HepG2 (cell line): Measurements from ENCODE around the gene COL27A1. TPM values are rescaled to one million over a fixed set of nuclear protein-coding genes. Genes with fewer than 3 reads are reported as not detected.

Experiments
- ARNT2 ChIP-seq: sonication (generic); formaldehyde crosslinking; IDR thresholded peaks from 2 replicates; pipeline ENCODE4 v1.8.0; 2022; ENCODE audit warnings: mild to moderate bottlenecking, low read depth, missing genetic modification reagents, moderate library complexity
- BCLAF1 ChIP-seq: fragments of 450-650 bp; IDR thresholded peaks from 2 replicates; pipeline ENCODE4 v1.6.1; 2017; ENCODE audit warnings: mild to moderate bottlenecking
- CSRNP2 ChIP-seq: sonication (generic); formaldehyde crosslinking; conservative IDR thresholded peaks from 2 replicates; pipeline ENCODE4 v1.8.0; 2022; ENCODE audit warnings: low read depth, missing genetic modification reagents
- EHMT2 ChIP-seq: fragments of 200-600 bp; sonication (generic); IDR thresholded peaks from 2 replicates; pipeline ENCODE4 v1.7.0; 2017; ENCODE audit warnings: antibody characterized with exemption, low read depth, low read length, borderline replicate concordance
- FOSL1 ChIP-seq: sonication (generic); formaldehyde crosslinking; IDR thresholded peaks from 2 replicates; pipeline ENCODE4 v1.9.0; 2021; ENCODE audit warnings: missing genetic modification reagents, borderline replicate concordance
- LBX2 ChIP-seq: sonication (generic); formaldehyde crosslinking; IDR thresholded peaks from 2 replicates; pipeline ENCODE4 v1.5.0; 2020; ENCODE audit warnings: missing genetic modification reagents, mild to moderate bottlenecking, borderline replicate concordance
- MAFF ChIP-seq: IDR thresholded peaks from 2 replicates; pipeline ENCODE4 v1.6.1; 2011; ENCODE audit warnings: low read depth, low read length, improper control_type of control experiment
- MTF1 ChIP-seq: sonication (generic); formaldehyde crosslinking; IDR thresholded peaks from 2 replicates; pipeline ENCODE4 v1.5.0; 2020; ENCODE audit warnings: missing genetic modification reagents
- MYNN ChIP-seq: sonication (generic); formaldehyde crosslinking; IDR thresholded peaks from 2 replicates; pipeline ENCODE4 v1.4.0; 2020; ENCODE audit warnings: mild to moderate bottlenecking, low read depth, missing genetic modification reagents
- NFE2L1 ChIP-seq: sonication (generic); formaldehyde crosslinking; IDR thresholded peaks from 2 replicates; pipeline ENCODE4 v1.4.0; 2020; ENCODE audit warnings: missing genetic modification reagents, mild to moderate bottlenecking, borderline replicate concordance
- PATZ1 ChIP-seq: sonication (generic); formaldehyde crosslinking; IDR thresholded peaks from 2 replicates; pipeline ENCODE4 v1.4.0; 2020; ENCODE audit warnings: missing genetic modification reagents
- RELA ChIP-seq: sonication (generic); formaldehyde crosslinking; IDR thresholded peaks from 2 replicates; pipeline ENCODE4 v1.4.0; 2020; ENCODE audit warnings: missing genetic modification reagents
- RXRA ChIP-seq: sonication (generic); formaldehyde crosslinking; IDR thresholded peaks from 2 replicates; pipeline ENCODE4 v1.5.1; 2020; ENCODE audit warnings: missing genetic modification reagents
- SIX1 ChIP-seq: sonication (generic); formaldehyde crosslinking; IDR thresholded peaks from 2 replicates; pipeline ENCODE4 v1.4.0; 2020; ENCODE audit warnings: missing genetic modification reagents, borderline replicate concordance
- SKI ChIP-seq: fragments of 450-650 bp; IDR thresholded peaks from one replicate; pipeline ENCODE4 v1.6.1; 2018; ENCODE audit warnings: mild to moderate bottlenecking; ENCODE audit not compliant: partially characterized antibody
- SP140L ChIP-seq: sonication (generic); formaldehyde crosslinking; IDR thresholded peaks from 2 replicates; pipeline ENCODE4 v1.4.0; 2020; ENCODE audit warnings: missing genetic modification reagents, borderline replicate concordance
- TCF7L2 ChIP-seq: IDR thresholded peaks from 2 replicates; pipeline ENCODE4 v1.6.1; 2011; ENCODE audit warnings: mild to moderate bottlenecking, low read depth, low read length, moderate library complexity
- U2AF1 ChIP-seq: fragments of 200-400 bp; formaldehyde crosslinking; optimal IDR thresholded peaks from 2 replicates; pipeline ENCODE3; 2017; ENCODE audit warnings: mild to moderate bottlenecking, low read depth, low read length
- ZNF121 ChIP-seq: sonication (generic); formaldehyde crosslinking; IDR thresholded peaks from 2 replicates; pipeline ENCODE4 v1.5.0; 2020; ENCODE audit warnings: mild to moderate bottlenecking, missing genetic modification reagents
- ZNF180 ChIP-seq: sonication (generic); formaldehyde crosslinking; IDR thresholded peaks from 2 replicates; pipeline ENCODE4 v1.4.0; 2020; ENCODE audit warnings: low read depth, missing genetic modification reagents, borderline replicate concordance
- ZNF33A ChIP-seq: sonication (generic); formaldehyde crosslinking; IDR thresholded peaks from 2 replicates; pipeline ENCODE4 v1.5.1; 2020; ENCODE audit warnings: missing genetic modification reagents, mild to moderate bottlenecking, moderate library complexity, borderline replicate concordance
- ZNF660 ChIP-seq: sonication (generic); formaldehyde crosslinking; IDR thresholded peaks from 2 replicates; pipeline ENCODE4 v1.5.1; 2020; ENCODE audit warnings: mild to moderate bottlenecking, low read depth, missing genetic modification reagents, borderline replicate concordance
- ZNF773 ChIP-seq: sonication (generic); formaldehyde crosslinking; IDR thresholded peaks from 2 replicates; pipeline ENCODE4 v1.4.0; 2020; ENCODE audit warnings: missing genetic modification reagents, borderline replicate concordance
- ZNF792 ChIP-seq: IDR thresholded peaks from 2 replicates; pipeline ENCODE4 v1.6.1; 2016
- ZSCAN20 ChIP-seq: sonication (generic); formaldehyde crosslinking; IDR thresholded peaks from 2 replicates; pipeline ENCODE4 v1.4.0; 2020; ENCODE audit warnings: missing genetic modification reagents, mild to moderate bottlenecking, borderline replicate concordance
- polyA plus RNA-seq, 8 experiments: library from polyadenylated mRNA; depleted of rRNA in 3 of 8; stranded (reverse) in 7 of 8; unstranded in 1 of 8; fragments of >200 nt; fragmentation: Illumina TruSeq in 4 of 8; extraction: Trizol in 4 of 8; gene quantifications; 2 replicates each; pipeline versions ENCODE4 v1.2.1 to v1.2.3, GENCODE V29; 2011 to 2016; ENCODE audit warnings: low read depth in 4 of 8, missing spikeins in 1 of 8, mixed read lengths in 1 of 8; ENCODE audit not compliant: insufficient read depth in 1 of 8
- total RNA-seq, 5 experiments: library from RNA; depleted of rRNA; stranded (reverse); fragments of >200 nt; fragmentation: Illumina TruSeq; extraction: Trizol; gene quantifications; 2 replicates each; pipeline ENCODE4 v1.2.3, GENCODE V29; 2016; ENCODE audit warnings: low read depth in 1 of 5

Gene COL27A1
- total and polyA plus RNA-seq, 2 of the 13 experiments (the other 11 are each of a cell fraction or from before 2014, with no cell fraction given): 71.3 to 89.1 TPM

- TF ChIP-seq PATZ1 (CRISPR knock-in tag) (peak; percentile 31; the same call in 1 of the 2 replicates), FOSL1 (no peak), MAFF (no peak), ZNF792 (CRISPR knock-in tag) (no peak), SKI (no peak), EHMT2 (no peak), ZNF121 (CRISPR knock-in tag) (no peak), TCF7L2 (no peak), RELA (CRISPR knock-in tag) (no peak), CSRNP2 (CRISPR knock-in tag) (no peak), ZNF33A (no peak), MTF1 (no peak), ZSCAN20 (CRISPR knock-in tag) (no peak), LBX2 (CRISPR knock-in tag) (no peak), NFE2L1 (CRISPR knock-in tag) (no peak), MYNN (no peak), ARNT2 (no peak), BCLAF1 (no peak), RXRA (CRISPR knock-in tag) (no peak), ZNF660 (no peak), SP140L (CRISPR knock-in tag) (no peak), ZNF180 (no peak), SIX1 (CRISPR knock-in tag) (no peak), U2AF1 (no peak), ZNF773 (CRISPR knock-in tag) (no peak)
These were observed 789 bp downstream of the COL27A1 start (continued) for GRCh38 chr9:114155995-114156656.
